Stimulated activated CD4-positive, alpha-beta T cell treated with anti-CD3 and anti-CD28 coated beads, Interleukin-4, amount 100 ng/mL, for 1 hour (primary cell): Measurements from ENCODE around the gene CBX4.
A peak's percentile ranks its signal among the peaks of the same experiment; 100 is the strongest.

ENCODE experiments used
- DNase-seq: peaks from one replicate; pipeline ENCODE4 v3.0.0-alpha.2; 2020

CBX4 gene

GRCh38 chr17:79839356-79840268 is at the start of gene CBX4:
Gene CBX4, minus strand, starts transcription at chr17:79839440. Its CDS starts 189 bp downstream, at chr17:79839251.
- DNase-seq = peak; percentile 93

DNA sequence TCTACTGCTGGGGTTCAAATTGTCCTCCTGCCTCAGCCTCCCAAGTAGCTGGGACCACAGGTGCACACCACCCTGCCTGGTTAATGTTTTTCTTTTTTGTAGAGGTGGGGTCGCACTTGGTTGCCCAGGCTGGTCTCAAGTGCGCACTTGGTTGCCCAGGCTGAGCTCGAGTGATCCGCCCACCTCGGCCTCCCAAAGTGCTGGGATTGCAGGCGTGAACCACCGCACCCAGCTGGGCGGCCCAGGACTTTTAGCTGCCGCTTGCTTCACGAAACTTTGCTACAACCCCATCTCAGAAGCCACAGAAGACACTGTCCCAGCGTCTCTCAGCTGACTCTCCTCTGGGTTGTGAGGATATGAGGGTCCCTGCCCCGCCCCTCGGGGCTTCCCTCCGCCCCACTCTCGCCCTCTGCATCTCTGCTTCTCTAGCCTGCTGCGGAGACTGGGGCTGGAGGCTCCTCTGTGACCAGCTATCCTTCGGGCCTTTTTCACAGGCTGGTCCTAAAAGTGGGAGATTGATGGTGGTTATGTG is 48.8 kb upstream of the CBX4 start:
- DNase-seq = no peak

DNA sequence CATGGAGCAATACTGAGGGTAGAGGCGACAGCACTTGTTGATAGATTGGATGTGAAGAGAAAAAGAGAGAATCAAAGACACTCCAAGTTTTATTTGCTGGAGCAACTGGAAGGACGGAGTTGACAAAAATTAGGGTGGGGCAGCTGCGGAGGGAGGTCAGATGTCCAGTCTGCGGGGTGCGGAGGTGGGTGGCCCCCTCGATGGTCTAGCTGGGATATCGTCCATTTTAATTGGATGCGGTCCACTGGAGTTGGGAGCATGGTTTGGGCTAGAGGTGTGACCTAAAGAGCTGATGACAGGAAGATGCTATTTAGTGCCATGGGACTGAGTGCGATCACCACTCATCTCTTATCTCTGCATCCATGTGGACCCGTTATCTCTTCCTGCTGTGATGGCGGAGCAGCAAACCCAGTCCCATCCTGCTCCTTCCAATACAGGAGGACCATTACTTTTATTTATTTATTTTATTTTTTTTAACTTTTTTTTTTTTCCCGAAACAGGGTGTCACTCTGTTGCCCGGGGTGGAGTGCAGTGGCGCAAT is 48.3 kb upstream of the CBX4 start:
- DNase-seq = no peak

DNA sequence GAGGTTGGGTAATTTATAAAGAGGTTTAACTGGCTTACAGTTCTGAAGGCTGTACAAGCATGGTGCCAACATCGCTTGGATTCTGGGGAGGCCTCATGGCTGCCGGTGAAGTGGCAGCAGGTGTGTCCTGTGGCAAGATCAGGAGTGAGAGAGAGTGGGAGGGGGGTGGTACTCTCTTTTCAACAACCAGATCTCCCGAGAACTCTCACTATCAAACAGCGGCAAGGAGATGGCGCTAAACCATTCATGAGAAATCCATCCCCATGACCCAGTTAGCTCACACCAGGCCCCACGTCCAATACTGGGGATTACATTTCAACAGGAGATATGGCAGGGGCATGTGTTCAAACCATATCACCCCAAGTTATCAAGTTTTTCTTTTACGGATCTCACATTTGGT is 44.0 kb upstream of the CBX4 start:
- DNase-seq = no peak

GRCh38 chr17:79878329-79878947 is 39.2 kb upstream of the CBX4 start:
- DNase-seq = no peak

- DNase-seq = no peak
These were observed 37.8 kb upstream of the CBX4 start for GRCh38 chr17:79877041-79877440.

DNA sequence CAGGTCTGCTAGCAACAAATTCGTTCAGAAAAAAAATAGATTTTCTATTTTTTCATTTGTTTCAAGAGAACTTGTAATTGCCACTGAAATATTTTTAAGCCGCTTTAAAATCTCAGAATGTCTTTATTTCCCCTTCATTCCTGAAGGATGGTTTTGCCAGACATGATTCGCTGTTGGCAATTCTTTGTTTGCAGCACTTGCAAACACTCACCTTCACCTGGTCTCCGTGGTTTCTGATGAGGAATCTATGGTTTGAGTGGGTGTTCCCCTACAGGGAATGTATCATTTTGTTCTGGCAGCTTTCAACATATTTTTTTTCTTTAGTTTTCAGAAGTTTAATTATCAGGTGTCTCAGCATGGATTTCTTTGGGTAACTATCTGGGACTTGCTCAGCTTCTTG is 36.3 kb upstream of the CBX4 start:
- DNase-seq = no peak

GRCh38 chr17:79874329-79874981 is 35.2 kb upstream of the CBX4 start:
- no peak for DNase-seq

GRCh38 chr17:79873583-79873982 is 34.3 kb upstream of the CBX4 start:
- no peak for DNase-seq

GRCh38 chr17:79872762-79873161 is 33.5 kb upstream of the CBX4 start:
- DNase-seq = no peak

- no peak for DNase-seq
These were observed 31.9 kb upstream of the CBX4 start for GRCh38 chr17:79871131-79871530.

DNA sequence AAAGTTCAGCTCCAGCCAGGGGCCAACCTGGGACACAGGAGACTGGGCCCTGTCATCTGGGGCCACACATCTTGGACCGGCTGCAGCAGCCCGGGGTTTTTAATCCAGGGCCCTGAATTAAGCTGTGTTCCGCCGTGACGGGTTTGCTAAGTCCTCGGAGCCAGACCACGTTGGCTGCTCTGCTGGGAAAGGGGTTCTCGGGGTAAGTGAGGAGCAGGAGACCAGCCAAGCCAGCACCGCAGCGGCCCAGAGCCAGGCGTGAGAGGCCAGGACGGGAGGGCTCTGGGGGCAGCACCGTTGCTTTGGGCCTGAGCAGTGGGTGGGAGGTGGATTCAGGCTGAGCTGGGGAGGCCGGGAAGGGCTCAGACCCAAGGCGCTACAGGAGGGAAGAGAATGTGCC is 31.3 kb upstream of the CBX4 start:
- no peak for DNase-seq

DNA sequence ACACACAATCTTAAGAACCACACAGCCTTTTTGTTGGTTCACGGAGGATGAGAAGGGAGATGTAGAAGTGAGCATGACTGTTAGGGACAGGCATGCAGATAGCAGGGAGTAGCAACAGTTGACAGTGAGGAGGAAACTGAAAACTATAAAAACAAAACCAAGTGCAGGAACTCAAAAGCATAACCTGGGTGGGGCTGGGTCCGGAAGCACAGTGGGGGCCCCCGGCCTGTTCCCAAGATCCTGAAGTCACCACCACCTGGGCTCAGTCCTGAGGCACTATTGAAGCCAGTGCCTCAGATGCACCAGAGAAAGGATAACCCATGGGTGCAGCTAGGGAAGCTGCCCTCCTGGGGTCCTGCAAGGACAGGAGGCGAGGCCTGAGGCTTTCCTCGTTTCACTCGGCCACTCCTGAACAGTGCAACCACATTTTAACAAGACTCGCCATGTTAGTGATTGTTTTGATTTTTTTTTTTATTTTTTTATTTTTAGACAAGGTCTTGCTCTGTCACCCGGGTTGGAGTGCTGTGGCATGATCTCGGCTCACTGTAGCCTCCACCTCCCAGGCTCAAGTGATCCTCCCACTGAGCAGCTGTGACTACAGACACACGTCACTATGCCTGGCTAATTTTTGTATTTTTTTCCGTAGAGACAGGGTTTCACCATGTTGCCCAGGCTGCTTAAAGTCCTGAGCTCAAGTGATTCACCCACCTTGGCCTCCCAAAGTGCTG is 27.7 kb upstream of the CBX4 start:
- no peak for DNase-seq

DNA sequence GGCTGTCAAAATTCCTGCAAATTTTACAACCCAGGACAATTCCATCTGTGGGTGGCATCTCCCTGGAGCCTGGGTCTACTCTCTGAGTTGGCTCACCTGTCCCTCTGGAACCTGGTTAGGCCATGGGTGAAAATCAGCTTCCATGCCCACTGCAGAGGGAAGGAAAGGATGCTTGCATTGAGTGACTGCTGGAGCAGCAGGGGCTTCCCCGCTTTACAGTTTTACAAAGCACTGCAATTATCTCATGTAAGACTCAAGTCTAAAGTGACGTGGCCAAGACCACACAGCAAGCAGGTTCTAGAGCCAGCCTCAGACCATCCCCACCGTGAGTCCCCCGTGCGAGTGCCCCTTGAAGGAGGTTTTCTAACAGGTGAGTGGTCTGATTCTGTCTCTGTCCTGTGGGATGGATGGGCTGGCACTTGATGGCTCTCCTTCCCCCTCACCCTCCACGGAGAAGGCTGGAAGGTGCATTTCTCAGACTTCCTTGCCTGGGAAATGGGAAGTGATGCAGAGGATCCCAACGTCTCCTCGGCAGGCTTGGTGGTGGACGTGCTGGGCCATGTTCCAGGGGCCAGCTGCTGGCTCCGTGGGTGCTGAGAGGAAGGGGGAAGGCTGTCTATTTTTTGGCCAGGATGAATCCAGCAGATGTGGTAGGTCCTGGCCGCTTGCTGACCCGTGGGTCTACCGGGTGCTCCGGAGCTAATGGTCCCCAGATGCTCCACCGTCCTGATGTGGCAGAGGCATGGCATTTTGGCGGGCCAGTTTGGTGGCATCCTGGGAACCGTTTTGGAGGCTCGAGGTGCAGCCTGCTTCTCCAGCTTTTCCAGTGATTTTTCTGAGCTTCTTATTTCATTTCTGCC is 26.3 kb upstream of the CBX4 start:
- no peak for DNase-seq

- no peak for DNase-seq
These were observed 25.5 kb upstream of the CBX4 start for GRCh38 chr17:79864617-79865250.

DNA sequence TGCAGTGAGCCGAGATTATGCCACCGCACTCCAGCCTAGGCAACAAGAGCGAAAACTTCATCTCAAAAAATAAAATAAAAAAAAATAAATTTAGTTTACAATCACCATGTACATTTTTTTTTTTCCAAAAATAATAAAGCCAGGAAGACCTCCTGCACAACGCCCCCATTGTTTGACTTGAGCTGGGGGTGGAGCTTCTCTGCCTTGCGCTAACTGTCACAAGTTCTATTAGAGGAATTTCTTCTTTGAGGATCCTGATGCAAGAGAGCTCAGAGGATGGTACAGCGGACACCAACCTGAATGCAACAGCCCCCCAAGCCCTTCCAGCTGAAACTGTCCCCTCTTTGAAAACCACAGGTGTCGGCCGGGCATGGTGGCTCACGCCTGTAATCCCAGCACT is 24.9 kb upstream of the CBX4 start:
- no peak for DNase-seq

DNA sequence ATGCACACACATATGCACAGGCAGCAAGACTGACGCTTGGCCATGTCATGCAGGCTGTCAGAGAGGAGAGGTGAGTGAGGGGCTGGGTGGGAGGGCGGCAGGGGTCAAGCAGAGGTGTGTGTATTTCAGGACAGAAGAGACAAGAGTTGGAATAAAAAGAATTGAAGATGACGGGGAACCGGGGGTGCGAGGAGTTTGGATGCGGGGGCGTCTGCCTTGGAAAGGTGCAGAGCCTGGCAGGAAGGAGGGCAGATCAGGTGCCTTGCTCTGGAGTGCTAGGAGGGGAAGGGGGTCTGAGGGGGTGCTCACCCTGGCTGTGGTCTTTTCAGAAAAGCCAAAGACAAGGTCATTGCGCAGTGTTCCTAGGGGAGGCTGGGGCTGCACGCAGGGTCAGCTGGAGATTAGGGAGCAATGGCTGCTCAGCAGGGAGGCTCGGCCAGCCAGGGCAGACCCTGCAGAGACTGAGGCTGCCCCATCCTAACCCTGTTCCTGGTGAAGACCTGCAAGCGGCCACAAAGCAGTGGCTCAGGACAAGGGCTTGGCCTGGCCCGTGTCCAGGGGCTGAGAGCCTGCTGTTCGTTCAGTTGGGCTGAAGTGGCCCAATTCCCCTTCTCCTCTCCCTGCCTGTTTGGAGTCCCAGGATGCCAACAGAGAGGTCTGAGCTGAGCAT is 23.7 kb upstream of the CBX4 start:
- DNase-seq = no peak

GRCh38 chr17:79862238-79862637 is 23.0 kb upstream of the CBX4 start:
- DNase-seq = no peak

DNA sequence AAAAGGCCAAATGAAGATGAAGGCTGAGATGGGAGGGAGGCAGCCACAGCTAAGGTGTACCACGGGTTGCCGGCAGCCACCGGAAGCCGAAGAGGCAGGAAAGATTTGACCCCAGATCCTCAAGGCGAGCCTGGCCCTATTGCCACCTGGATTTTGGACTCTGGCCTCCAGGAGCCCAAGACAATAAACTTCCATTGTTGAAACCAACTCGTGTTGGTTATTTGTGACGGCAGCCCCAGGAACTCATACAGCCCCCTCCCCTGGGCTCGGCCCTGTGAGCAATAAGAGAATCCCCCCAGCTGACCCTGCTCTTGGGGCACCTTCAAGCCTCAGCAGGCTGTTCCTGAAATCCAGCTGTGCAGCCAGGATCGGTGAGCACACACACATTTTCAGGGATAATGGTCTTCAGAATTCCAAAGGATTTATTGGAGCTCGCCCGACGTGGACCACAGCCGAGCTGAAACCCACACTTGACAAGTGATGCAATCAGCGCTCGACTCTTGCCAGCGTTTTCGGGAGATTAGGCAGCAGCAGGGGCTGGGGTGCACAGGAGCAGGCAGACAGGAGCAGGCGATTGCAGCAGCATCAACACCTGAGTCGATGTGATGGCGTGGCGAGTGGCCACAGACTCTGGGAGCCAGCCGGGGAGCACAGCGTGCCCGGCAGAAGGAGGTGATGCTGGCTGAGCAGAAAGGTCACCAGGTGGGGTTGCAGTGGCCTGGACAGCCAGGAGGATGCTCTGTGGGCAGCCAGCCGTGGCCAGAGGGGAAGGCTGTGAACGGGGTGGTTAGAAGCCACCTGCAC is 22.4 kb upstream of the CBX4 start:
- DNase-seq = no peak
